GM19455 (cell line): Measurements from ENCODE around the gene KIAA0930.

Experiments used
- ATAC-seq: cut with Tn5 transposase; IDR thresholded peaks from one replicate; pipeline ENCODE4 v1.9.1; 2021; ENCODE audit not compliant: unreplicated experiment

Gene KIAA0930

DNA sequence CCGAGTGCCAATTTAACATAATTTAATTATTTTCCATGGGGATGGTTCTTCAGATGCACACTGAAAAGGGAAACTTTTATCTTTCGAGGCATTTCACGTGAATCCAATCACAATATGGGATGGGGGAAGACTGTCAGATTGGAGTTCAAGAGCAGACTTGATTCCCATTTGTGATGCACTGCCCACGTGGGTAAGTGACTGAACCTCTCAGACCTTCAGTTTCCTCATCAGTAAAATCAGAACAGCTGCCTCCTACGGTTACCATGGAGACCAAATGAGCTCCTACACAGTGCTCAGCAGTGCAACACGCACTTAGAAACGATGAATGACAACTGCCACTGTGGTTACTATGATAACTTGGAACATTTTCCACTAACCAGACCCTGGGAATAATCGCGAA, 21.7 kb downstream of the KIAA0930 start:
- ATAC-seq: no peak

DNA sequence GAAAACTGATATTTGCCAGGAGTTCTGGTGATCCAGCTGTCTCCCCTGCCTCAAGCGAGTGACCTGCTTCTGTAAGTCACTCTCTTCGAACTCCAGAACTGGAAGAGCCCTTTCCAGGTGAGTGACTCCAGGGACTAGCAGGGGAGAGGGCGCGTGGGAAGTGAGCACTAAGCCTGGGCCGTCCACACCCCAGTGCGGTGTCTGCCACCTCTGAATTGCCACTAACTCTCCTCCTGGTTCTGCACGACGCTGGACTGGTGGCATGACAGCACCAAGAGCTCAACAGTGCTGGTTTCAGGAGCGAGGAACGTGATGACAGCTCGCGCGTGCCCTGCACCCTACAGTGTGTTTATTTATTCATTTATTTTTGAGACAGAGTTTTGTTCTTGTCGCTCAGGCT, 22.9 kb downstream of the KIAA0930 start:
- ATAC-seq: no peak

DNA sequence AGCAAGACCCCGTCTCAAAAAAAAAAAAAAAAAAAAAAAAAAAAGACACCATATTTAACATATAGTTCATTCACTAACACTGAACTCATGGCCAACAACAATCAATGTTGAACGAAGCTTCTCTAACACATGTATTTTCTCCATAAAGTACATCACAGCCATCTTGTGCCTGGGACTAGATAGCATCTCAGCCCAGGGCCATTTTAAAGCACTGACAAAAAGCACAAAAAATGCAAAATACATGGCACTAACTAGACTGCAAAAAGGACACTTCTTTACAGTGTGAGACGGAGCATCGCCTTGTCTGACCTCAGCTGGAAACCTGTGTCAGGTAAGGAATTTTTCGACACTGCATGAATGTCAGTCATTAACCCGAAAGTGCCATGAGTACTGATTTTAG, 23.3 kb downstream of the KIAA0930 start:
- no peak for ATAC-seq

DNA sequence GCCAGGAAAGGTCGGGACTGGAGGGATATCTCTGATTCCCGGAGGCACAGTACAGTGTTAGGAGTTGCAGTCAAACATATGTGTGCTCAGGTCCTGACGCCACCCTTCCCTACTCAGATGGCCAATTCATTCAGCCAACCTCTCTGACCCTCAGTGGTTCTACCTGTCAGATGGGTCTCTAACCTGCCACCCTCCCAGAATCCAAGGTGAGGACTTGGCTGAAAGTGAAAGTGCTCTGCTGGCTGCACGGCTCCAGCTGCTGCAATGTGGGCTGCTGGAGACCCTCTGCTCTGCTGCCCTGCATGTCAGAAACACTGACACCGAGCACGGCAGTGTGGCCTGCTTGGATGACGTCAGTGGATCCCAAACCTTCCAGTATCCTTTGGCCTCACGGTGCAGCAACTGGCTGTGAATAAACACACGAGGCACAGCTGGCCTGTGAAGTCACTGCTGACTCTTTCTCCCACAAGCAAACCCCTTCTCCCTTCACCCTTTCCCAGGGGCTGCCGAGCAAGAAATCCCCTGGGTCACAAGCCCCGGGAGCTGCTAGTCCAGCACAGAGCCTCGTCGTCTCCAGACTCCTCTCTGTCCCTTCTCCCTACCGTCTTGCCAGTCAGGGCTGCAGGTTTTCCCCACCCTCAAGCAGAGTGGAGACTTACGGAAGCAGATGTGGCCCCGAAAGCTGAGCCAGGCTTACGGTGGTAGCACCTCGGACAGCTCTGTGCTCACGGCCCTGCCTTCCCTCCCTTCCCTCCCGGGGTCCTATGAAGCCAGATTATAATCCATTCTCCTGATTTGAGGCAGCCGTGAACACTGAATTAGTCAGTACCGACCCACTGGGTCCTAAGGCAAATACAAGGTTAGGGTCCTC, 24.3 kb downstream of the KIAA0930 start:
- ATAC-seq: no peak

DNA sequence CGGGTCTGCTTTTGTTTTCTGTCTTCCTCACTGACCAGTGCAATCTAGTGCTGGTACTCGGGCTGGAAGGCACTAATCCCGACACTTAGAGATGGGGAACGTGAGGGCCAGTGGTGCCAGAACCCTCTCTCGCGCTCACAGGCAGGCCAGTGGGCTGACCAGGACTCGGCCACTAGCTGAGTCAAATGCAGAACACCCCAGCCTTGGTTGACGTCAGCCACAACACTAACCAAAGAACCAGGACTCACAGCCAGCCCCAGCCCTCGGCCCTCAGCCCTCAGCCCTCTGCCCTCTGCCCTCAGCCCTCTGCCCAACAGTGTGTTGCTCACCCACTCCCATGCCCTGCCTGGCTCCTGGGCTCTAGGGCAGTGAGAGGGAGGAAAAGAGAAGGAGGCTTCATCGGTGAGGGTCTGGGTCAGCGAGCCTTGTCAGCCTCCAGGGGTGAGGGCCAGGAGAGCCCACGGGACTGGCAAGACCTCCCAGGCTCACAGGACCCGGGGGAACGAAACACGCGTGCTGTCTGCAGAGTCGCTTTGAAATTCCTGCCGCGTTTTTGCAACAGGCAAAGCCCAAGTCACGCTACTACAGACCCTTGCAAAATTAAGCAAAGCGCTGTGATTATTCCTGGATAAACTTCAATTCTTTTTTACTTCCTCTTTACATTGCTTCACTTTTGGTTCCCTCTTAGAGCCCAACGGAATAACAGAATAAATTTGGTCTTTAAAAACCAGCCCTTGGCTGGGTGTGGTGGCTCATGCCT, 27.5 kb downstream of the KIAA0930 start:
- ATAC-seq: no peak

DNA sequence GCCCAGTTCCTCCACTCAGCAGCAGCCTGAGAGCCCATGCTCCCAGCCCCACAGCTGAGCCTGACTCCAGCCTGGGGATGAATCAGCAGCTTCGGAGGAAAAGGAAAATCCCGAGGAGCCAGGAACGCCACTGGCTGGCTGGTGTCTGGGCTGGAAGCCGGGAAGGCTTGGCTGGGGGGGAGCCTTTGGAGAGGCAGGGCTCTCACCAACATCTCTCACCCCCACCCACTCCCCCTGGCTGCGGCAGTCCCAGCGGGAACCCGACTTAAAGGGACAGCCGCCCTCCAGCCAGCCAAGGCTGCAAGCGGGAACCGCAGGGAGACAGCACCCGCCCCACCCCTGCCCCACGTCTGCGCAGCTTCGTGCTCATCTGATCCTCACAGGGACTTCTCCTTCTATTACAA, 28.4 kb downstream of the KIAA0930 start:
- ATAC-seq: no peak

DNA sequence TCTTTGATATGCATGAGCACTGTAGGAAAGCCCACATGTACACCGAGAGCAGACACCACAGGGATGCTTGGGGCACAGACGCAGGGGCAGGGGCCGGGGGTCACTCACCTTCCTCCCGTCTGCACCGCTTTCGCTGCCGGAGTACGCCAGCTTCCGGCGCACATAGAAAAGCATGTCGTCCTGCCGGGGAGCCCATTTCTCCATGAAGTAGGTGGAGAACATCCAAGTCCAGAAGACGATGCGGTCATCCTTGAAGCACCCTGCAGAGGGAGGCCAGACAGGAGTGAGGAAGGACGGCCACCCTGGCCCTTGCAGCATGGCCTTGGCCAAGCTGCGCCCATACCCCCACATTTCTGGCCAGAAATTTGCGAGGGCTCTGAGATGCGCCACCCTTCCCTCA, 28.8 kb downstream of the KIAA0930 start:
- no peak for ATAC-seq

DNA sequence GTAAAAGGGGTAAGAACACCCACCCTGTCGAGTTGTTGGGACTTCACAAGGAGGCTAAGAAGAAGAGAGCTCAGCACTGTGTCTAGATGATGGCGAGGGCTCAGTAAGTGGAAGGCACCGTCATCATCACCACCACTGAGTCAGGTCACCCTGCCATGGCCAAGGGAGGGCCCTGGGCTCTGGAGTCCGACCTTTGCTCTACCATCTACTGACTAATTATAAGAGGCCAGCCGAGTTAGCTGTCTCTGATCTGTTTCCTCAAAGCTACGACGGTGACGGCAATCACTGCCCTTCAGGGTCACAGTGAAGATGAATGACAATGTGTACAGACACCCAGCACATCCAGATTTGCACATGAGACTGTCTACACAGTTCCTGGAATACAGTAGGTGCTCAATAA, 29.3 kb downstream of the KIAA0930 start:
- ATAC-seq: no peak

DNA sequence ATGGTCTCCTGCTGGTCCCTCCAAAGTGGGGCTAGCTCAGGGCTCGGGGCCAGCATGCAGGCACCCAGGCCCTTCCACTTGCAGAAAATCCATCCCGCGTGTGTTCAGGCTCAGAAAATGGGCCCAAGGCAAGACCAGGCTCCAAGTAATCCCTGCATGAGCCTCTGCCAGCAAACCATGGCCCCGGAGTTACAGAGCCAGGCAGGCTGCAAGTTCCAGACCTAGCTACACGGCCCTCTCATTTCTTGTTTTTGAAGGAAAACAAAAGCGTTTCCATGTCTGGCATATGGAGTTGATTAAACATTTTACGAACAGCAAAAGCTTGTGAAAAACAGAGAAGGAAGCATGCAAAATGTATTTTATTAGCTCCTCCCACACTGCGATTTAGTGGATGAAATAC, 29.7 kb downstream of the KIAA0930 start:
- ATAC-seq: no peak

DNA sequence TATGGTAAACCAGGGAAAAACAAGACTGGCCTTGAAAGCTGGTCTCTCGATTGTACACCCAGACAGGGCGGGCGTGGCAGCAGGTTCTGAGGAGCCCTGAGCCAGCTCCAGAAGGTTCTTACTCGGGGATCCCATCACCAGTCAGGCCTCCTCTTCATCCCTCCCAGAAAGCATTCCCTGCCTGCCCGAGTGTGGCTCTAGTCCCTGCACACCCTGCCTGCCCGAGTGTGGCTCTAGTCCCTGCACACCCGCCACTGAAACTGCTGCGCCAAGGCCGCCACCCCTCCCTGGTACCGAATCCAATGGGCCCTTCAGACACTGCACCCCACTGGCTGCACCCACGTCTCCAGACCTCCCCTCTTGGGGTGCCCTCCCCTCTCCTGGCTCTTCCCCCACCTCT, 30.1 kb downstream of the KIAA0930 start:
- ATAC-seq: no peak

DNA sequence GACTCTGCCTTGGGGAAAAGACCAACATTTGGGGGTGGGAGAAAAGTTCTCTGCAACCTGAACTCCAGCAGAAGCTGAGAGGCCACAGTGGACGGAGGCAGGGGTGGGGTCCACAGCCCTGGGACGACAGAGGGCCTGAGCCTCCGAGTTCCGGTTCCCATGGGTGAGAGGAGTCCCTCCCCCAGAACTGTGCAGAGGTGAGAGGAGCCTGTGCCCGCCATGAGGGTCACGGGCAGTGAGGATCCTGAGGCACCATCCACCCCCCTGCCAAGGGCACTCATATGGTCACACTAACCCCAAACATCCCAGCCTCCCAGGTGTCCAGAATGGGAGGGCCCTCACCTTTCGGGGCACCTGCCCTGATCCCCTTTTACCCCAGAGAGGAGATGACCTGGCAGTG, 30.5 kb downstream of the KIAA0930 start:
- no peak for ATAC-seq

DNA sequence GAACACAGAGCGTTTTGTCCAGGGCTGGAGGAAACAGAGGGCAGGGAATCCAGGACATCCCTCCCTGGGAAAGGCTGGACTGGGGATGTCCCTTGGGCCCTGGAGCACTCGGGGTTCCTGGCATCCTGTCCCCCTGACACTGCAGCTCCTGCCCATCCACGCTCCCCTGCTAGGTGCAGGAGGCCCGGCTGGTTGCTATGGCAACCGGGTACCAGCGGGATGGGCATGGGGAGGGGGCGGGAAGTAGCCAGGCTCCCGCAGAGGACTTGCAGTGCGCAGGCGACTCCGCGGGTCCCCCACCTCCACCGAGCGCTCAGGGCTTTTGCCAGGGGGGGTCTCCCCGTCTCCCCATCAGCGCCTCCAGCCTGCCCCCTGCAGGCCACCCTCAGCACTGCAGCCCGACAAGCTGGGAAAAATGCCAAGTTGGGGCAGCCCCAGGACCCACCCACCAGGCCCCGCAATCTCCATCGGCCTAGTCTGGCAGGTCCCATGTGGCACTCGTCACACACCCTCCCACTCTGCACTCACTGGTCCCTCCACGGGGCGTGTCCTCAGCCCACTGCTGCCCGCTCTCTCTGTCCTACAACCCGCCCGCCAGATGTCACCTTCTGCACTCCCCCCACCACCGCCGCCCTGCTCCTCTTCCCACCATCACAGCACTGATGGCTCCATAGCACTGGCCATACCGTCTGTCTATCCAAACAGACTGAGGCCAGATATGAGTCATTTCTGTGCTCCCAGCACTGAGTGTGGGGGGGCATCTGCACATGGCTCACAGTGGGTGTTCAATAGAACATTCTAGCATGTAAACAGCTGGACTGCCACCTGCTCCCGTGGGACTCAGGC, 31.5 kb downstream of the KIAA0930 start:
- ATAC-seq: no peak

DNA sequence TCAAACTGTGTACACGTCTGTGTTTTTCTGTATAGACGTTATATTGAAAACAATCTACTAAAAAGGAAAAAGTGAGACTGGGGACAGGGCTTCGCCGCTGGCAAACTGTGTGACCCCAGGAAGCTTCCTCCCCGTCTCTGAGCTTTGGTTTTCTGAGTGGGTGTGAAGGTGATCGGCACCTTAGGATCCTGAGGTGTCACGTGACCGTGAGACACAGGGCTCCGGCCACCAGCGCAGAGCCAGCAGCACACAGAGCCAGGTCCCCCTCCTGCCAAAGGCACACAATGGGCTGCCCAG, 32.0 kb downstream of the KIAA0930 start:
- ATAC-seq: no peak

DNA sequence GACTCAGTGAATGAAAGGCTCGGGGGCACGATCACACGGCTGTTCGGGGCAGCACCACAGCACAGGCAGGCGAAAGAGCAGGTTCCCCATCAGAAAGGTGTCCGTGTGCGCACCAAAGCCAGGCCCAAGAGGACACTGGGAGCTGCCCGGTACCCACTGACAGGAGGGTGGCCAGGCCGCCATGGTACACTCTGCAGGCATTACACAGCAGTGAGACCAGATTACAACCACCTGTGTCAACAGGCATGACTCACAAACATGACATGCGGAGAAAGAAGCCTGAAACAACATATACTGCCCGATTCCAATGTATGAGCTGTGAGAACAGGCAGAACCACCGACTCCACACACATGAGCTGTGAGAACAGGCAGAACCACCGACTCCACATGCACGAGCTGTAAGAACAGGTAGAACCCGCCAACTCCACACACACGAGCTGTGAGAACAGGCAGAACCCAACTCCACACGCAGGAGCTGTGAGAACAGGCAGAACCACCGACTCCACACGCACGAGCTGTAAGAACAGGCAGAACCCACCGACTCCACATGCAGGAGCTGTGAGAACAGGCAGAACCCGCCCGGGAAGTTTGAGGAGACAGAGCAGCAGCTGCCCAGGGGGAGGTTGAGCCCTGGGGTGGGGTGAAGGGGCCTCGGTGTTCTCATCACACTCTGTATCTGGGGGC, 32.6 kb downstream of the KIAA0930 start:
- ATAC-seq: no peak

DNA sequence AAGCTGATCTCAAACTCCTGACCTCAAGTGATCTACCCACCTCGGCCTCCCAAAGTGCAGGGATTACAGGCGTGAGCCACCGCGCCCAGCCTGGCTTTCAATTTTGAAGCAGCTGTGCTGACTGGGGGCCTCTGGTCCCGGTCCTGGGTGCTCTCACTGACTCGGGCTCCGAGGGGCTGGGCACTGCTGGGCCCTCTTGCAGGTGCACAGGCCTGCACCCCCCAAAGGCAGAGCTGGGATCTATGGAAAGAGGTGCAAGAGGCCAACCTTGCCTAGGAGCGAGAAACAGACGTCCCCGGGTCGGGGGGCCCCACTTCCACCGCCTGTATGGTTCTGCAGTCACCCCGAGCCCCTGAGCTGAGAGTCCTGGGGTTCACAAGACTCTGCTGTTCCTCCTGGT, 33.2 kb downstream of the KIAA0930 start:
- no peak for ATAC-seq

DNA sequence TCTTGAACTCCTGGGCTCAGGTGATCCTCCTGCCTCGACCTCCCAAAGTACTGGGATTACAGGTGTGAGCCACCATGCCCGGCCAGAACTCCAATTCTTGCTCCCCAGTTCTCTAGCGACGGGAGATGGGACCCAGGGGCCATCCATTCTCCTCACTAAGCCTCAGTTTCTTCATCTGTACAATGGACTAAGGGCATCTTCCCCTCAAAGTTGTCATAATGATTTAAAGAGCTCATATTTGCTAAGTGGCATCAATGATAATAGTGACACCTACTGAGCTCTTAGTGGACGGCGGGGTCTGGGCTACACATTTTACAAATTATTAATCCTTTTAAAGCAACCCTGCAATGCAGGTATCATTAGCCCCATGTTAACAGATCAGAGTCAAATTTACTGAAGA, 34.5 kb downstream of the KIAA0930 start:
- ATAC-seq: no peak

DNA sequence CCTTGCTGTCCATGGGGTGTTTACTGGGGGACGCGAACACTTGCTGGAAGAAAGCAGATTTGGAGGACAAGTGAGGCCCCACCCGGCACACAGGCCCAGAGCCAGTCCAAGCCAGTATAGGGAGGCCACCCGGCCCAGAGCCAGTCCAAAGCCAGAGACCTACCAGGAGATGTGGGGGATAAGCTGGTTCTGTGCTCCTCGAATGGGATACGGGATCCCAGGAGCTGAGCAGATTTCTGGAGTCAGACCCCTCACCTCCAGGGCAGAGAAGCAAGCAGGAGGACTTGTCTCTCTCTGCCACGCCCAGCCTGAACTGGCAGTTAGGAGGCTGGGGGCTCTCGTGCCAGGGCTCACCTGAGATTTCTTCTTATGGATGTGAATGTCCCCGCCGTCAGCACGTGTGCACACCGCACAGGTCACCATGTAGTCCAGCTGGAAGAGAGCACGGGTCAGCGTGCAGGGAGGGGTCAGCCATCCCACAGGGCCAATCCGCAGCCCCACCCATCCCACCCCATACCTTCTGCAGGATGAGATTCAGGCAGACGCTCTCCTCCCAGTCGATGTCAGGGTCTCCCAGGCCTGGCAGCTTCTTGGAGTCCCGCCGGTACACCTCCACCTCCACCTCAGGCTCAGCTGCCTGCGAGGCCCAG, 35.3 kb downstream of the KIAA0930 start:
- ATAC-seq: no peak

DNA sequence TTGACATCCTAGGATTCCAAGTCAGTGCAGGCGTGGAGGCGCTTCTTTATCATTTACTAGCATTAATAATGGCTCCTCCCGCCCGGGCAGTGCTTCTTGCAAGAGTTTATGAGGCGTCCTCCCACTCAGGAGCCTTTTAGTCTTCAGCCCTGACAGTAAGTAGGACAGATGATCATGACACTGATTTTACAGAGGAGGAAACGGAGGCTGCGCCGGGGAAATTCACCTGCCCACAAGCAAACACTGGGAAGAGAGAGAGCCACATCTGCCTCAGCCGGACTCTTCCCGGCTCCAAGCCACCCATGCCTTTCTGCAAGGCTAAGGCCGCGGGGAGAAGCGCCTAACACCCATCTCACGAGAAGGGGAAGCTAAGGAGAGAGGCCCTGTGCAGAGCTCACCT, 35.9 kb downstream of the KIAA0930 start:
- ATAC-seq: no peak

DNA sequence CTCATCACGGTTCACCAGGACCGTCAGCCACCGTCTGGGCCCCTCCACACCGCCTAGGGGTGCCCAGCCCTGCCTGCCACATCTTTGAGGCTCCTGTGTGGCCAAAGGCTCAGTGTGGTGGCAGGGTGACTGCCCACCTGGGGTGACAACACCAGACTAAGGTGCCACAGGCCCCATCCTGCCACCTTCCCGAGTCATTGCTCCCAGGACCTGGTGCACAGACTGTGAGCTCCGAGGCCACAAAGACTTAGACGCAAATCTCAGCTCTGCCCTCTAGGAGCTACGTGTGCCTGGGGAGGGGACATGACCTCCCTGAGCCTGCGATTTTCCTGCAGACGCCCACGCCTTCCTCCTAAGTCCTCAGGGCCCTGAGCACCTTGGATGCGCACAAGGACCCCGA, 36.5 kb downstream of the KIAA0930 start:
- ATAC-seq: no peak

DNA sequence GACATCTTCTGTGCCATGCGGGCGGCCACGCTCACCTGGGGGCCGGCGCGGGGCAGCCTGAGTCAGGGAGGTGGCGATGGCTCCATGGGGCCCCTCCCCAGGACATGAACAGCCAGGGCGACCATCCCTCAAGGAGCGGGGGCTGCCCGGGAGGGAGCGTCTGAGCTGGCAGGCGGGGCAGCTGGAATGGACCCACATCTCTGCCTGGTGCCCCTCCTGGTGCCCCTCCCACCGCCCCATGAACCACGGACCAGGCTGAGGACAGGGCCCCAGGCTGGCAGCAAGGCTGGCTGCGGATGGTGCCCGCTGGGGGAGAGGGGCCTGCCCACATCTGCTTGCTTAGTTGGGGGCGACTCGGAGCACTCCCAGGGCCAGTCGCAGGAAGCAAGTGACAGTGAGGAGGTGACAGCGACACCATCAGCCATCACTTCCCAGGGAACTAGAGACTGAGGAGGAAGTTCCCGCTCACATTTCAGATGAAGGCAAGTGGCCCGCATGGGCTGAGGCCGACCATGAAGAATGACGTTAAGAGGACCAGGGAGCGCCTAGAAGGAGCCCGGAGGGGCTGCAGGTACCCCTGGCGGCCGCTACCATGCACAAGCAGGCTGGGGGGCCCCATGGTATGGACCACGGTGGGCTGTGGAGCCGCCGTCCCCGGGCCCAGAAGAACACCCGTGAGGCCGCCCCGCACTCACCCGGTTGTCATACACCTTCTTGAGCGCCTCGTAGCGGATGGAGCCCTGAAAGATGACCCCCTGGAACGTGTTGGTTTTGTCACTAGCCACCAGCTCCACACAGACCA, 37.3 kb downstream of the KIAA0930 start:
- ATAC-seq: no peak
